Heart right ventricle (tissue), 16 donors: ENCODE data around the gene DNAJB6. TPM values are rescaled to one million over a fixed set of nuclear protein-coding genes. Genes with fewer than 3 reads are reported as not detected.
A peak's percentile ranks its signal among the peaks of the same experiment; 100 is the strongest.

ENCODE experiments used
- ATAC-seq, 8 donors: fragments of 200-7000 bp; cut with Tn5 transposase; one replicate each; pipeline ENCODE4 v1.9.1; 2020; ENCODE audit warnings: mild to moderate bottlenecking in 8 of 8, moderate library complexity in 8 of 8, moderate number of reproducible peaks in 1 of 8
- DNase-seq, 2 donors: peaks; one replicate each; pipeline ENCODE4 v3.0.0-alpha.2; 2020
- H3K27ac ChIP-seq, 10 donors: fragments of 200-600 bp; sonication (generic) in 2 of 10; one replicate each; pipeline versions ENCODE4 v1.5.0 to v1.8.0; 2020 to 2022; ENCODE audit warnings: mild to moderate bottlenecking in 3 of 10
- H3K27me3 ChIP-seq, 7 donors: fragments of 200-600 bp; one replicate each; pipeline ENCODE4 v1.8.0; 2021 to 2022; ENCODE audit warnings: mild to moderate bottlenecking in 2 of 7
- H3K36me3 ChIP-seq, 9 donors: fragments of 200-600 bp; sonication (generic) in 1 of 9; one replicate each; pipeline versions ENCODE4 v1.5.0 to v1.8.0; 2020 to 2022; ENCODE audit warnings: mild to moderate bottlenecking in 2 of 9
- H3K4me1 ChIP-seq, 9 donors: fragments of 200-600 bp; sonication (generic) in 1 of 9; one replicate each; pipeline versions ENCODE4 v1.5.0 to v1.8.0; 2020 to 2022; ENCODE audit warnings: mild to moderate bottlenecking in 4 of 9
- H3K4me3 ChIP-seq, 10 donors: fragments of 200-600 bp; sonication (generic) in 2 of 10; one replicate each; pipeline versions ENCODE4 v1.5.0 to v1.8.0; 2020 to 2022; ENCODE audit warnings: mild to moderate bottlenecking in 7 of 10, moderate library complexity in 2 of 10
- H3K9me3 ChIP-seq, 11 donors: fragments of 200-600 bp in 10 of 11; sonication (generic) in 2 of 11; one replicate each; pipeline versions ENCODE4 v1.5.0 to v1.8.0; 2013 to 2022; ENCODE audit warnings: mild to moderate bottlenecking in 2 of 11, control low read depth in 1 of 11, moderate library complexity in 1 of 11
- WGBS, 2 donors: extraction: QIAGEN DNeasy Blood & Tissue Kit; methylation state at CpG; one replicate each; pipeline ENCODE4 v1.1.7; 2013; ENCODE audit warnings: inconsistent platforms in 1 of 2; 5-methylcytosine and 5-hydroxymethylcytosine counted together
- intact Hi-C, 10 donors: fragments of 100-400 bp; cut with DNase I; formaldehyde crosslinking; loops; one replicate each; pipeline versions ENCODE4 v1.11.1 to v1.14.2; 2022
- polyA plus RNA-seq, 2 donors: library from polyadenylated mRNA; stranded (reverse); fragments of 200-250 nt; gene quantifications; one replicate each; pipeline ENCODE4 v1.2.3, GENCODE V29; 2013
- total RNA-seq, 10 donors: library from RNA; stranded (reverse); fragmentation: NEBNext Ultra II Directional in 3 of 10; extraction: Animal tissue kit (Norgen Biotek cat#: 25700) in 3 of 10; gene quantifications; one replicate each; pipeline versions ENCODE4 v1.2.1 to v1.2.4, GENCODE V29; 2021 to 2023
- TF ChIP-seq, protein P1 (sequence below), 9 donors: fragments of 200-600 bp; sonication (generic) in 2 of 9; IDR thresholded peaks; one replicate each; pipeline versions ENCODE4 v1.5.0 to v1.8.0; 2021 to 2022; ENCODE audit warnings: antibody characterized with exemption in 9 of 9, mild to moderate bottlenecking in 5 of 9, moderate library complexity in 1 of 9
- donor health status: Arrhythmogenic right ventricular cardiomyopathy.
- donor health status: ischemic (EF 13 %, LVEDD 7.1; RV severe dilation, severe dysfunction).
- donor health status: healthy with polysubstance abuse.
- donor health status: DM: no; HTN: yes; CAD: no.
- donor health status: DM: no; HTN: no; CAD: no.
- donor health status: ischemic (EF 25% LVEDD 6.9; RV normal size, moderate dysfunction).
- donor health status: ischemic (EF 25% LVEDD 5.7; RV mildly dilated, moderate dysfunction).
- donor health status: healthy.
- donor health status: DM: yes; HTN: yes; CAD: no.
- donor health status: Ischemic cardiomyopathy.
- donor health status: ischemic (EF 35%, LVEDD 5.7; RV mildly dilated, moderate dysfunction).
- donor health status: nonischemic (EF 11% LVEDD 7.7; RV severe dilation, severe dysfunction).
- donor health status: DM: yes; HTN: yes; CAD: no.
- donor health status: PGD.
- donor health status: ischemic (EF 29% LVEDD 5.4; RV normal size, mild dysfunction).
- donor health status: nonischemic (EF 23%, LVEDD 6.1; RV moderate dilation, normal function).

Gene DNAJB6
- total and polyA plus RNA-seq, 12 donors: 114 to 200 (median 183) TPM

- ATAC-seq (no peak), DNase-seq (no peak)
- TF ChIP-seq, protein P1, sequence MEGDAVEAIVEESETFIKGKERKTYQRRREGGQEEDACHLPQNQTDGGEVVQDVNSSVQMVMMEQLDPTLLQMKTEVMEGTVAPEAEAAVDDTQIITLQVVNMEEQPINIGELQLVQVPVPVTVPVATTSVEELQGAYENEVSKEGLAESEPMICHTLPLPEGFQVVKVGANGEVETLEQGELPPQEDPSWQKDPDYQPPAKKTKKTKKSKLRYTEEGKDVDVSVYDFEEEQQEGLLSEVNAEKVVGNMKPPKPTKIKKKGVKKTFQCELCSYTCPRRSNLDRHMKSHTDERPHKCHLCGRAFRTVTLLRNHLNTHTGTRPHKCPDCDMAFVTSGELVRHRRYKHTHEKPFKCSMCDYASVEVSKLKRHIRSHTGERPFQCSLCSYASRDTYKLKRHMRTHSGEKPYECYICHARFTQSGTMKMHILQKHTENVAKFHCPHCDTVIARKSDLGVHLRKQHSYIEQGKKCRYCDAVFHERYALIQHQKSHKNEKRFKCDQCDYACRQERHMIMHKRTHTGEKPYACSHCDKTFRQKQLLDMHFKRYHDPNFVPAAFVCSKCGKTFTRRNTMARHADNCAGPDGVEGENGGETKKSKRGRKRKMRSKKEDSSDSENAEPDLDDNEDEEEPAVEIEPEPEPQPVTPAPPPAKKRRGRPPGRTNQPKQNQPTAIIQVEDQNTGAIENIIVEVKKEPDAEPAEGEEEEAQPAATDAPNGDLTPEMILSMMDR (IDR thresholded peaks at IDR 0.05): no peak
- Histone ChIP-seq H3K27ac (peak overlapping the region in 2 of 10 donors; percentile 15 to 28), H3K9me3 (no peaks in the 10 kb centered on the region), H3K4me3 (no peak overlapping the region), H3K36me3 (peaks cover 0 to 90% (median 37%) of the 10 kb centered on the region in 9 donors), H3K27me3 (no peaks in the 10 kb centered on the region), H3K4me1 (peaks cover 0 to 60% (median 38%) of the 10 kb centered on the region in 9 donors)
- intact Hi-C loops: no loop called here
- 93 to 95% methylated on average over 7 of the region's 7 CpGs for WGBS, 2 donors
Observed at GRCh38 chr7:157373493-157373892, 36.7 kb downstream of the DNAJB6 start.

DNA sequence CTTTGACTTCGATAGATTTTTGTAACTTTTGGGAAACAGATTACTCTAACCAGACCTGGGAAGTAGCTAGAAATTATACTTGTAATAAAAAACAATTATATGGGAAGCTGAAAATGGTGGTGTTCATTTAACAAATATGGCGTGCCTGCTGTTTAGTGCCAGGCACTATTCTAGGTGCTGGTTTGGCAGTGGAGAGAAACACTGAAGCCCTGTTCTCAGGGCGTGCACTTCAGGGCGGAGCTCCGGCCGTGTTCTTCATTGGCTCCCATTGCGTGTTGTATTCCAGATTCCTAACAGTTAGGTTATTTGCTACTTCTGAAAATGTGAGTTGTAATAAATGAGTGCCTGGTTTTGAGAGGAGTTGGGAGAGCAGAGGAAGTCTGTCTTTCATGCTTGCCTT lies 38.6 kb downstream of the DNAJB6 start:
- Histone ChIP-seq H3K27me3 (no peaks in the 10 kb centered on the region), H3K27ac (peak overlapping the region in 3 of 10 donors; percentile 7 to 32 (median 9)), H3K9me3 (no peaks in the 10 kb centered on the region), H3K4me3 (no peak overlapping the region), H3K36me3 (peaks cover 0 to 81% (median 29%) of the 10 kb centered on the region in 9 donors), H3K4me1 (peaks cover 5 to 68% (median 46%) of the 10 kb centered on the region in 9 donors)
- intact Hi-C loops: no loop called here
- peak in 3 of 8 donors; percentile 18 to 61 (median 51) for ATAC-seq
- TF ChIP-seq, protein P1 (IDR thresholded peaks at IDR 0.05): no peak
- DNase-seq: no peak
- WGBS, 2 donors: 78 to 83% methylated on average over 7 of the region's 7 CpGs

DNA sequence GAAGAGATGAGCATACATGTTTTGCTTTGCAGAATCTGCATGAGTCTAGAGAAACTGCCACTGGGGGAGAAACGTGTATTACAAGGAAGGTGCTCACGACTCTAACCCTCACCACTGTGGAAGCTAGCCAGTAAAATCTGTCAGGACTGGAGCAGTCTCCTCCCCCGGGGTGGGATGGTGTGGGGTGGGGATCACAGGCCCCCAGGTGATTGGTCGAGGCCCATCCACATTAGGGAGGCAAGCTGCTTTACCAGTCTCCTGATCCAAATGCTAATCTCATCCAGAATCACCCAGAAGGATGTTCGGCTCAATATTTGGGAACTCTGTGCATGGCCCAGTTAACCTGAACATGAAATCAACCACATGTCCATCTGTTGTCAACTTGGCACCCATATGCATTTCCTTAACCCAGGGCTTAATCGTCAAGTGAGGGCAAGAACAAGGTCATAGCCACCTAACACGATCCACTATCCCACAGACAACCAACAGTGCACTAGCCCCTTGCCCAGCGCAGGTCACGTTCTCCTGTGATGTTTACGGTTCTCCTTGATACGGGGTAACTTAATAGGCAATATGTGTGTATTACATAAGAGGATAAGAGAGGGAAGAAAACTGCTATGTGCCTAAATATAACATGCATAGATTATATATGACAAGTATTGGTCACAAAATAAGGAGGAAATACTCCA lies 40.8 kb downstream of the DNAJB6 start:
- DNase-seq: no peak
- H3K9me3 ChIP-seq: no peaks in the 10 kb centered on the region
- TF ChIP-seq, protein P1 (IDR thresholded peaks at IDR 0.05): no peak
- WGBS, 2 donors: 69 to 73% methylated on average over 11 of the region's 11 CpGs
- peak overlapping the region in 1 of 10 donors; percentile 29 for H3K27ac ChIP-seq
- H3K4me1 ChIP-seq: peaks cover 5 to 75% (median 40%) of the 10 kb centered on the region in 9 donors
- peak in 3 of 8 donors; percentile 18 to 40 (median 31) for ATAC-seq
- H3K36me3 ChIP-seq: peaks cover 0 to 79% (median 19%) of the 10 kb centered on the region in 9 donors
- H3K4me3 ChIP-seq: no peak overlapping the region
- intact Hi-C loops: no loop called here
- H3K27me3 ChIP-seq: no peaks in the 10 kb centered on the region

- 88% methylated on average over 16 of the region's 16 CpGs for WGBS, 2 donors
- Histone ChIP-seq H3K4me1 (peaks cover 5 to 75% (median 39%) of the 10 kb centered on the region in 9 donors), H3K27me3 (no peaks in the 10 kb centered on the region), H3K4me3 (no peak overlapping the region), H3K27ac (peak overlapping the region in 2 of 10 donors; percentile 4 to 29), H3K9me3 (no peaks in the 10 kb centered on the region), H3K36me3 (peaks cover 0 to 79% (median 20%) of the 10 kb centered on the region in 9 donors)
- TF ChIP-seq, protein P1 (IDR thresholded peaks at IDR 0.05): no peak
- DNase-seq (no peak), ATAC-seq (peak in 1 of 8 donors; percentile 12)
- intact Hi-C loops: no loop called here
Observed at GRCh38 chr7:157378390-157378789, 41.6 kb downstream of the DNAJB6 start.
